Mesothelial cell of epicardium (in vitro differentiated cells): Measurements from ENCODE around the gene NOTCH1. TPM values are rescaled to one million over a fixed set of nuclear protein-coding genes. Genes with fewer than 3 reads are reported as not detected.

Experiments
- DNase-seq, 2 experiments: peaks; one replicate each; pipeline ENCODE4 v3.0.0; 2021; ENCODE audit warnings: low spot score in 2 of 2; ENCODE audit not compliant: unreplicated experiment in 2 of 2
- H3K27ac Mint-ChIP-seq: 2 replicates; pipeline ENCODE4 v1.8.0; 2021; ENCODE audit warnings: mixed read lengths
- H3K27me3 Mint-ChIP-seq: 2 replicates; pipeline ENCODE4 v1.8.0; 2021; ENCODE audit warnings: low read depth, mixed read lengths
- H3K36me3 Mint-ChIP-seq: 2 replicates; pipeline ENCODE4 v1.8.0; 2021; ENCODE audit warnings: mixed read lengths
- H3K4me1 Mint-ChIP-seq: 2 replicates; pipeline ENCODE4 v1.8.0; 2021; ENCODE audit warnings: mixed read lengths
- H3K4me3 Mint-ChIP-seq: 2 replicates; pipeline ENCODE4 v1.8.0; 2021; ENCODE audit warnings: mild to moderate bottlenecking, moderate library complexity, mixed read lengths
- H3K9me3 Mint-ChIP-seq: 2 replicates; pipeline ENCODE4 v1.8.0; 2021; ENCODE audit warnings: mixed read lengths
- CTCF ChIP-seq: fragments of 200-600 bp; sonication (generic); IDR thresholded peaks from one replicate; pipeline ENCODE4 v1.5.0; 2021; ENCODE audit warnings: antibody characterized with exemption; ENCODE audit not compliant: unreplicated experiment
- total RNA-seq: library from RNA; stranded (reverse); gene quantifications from 3 replicates; pipeline ENCODE4 v1.2.1, GENCODE V29; 2021

The NOTCH1 gene
- total RNA-seq, 1 donor from 2014 or later = 107 TPM

- no peak for TF ChIP-seq CTCF
- no peaks in the 10 kb centered on the region for H3K9me3 Mint-ChIP-seq
- peaks cover 53% of the 10 kb centered on the region for H3K4me1 Mint-ChIP-seq
- no peak for DNase-seq
- H3K27me3 Mint-ChIP-seq = no peaks in the 10 kb centered on the region
- H3K27ac Mint-ChIP-seq = peak overlapping the region; percentile 88
- H3K4me3 Mint-ChIP-seq = no peak overlapping the region
- no peaks in the 10 kb centered on the region for H3K36me3 Mint-ChIP-seq
Measured at GRCh38 chr9:136566553-136566895, 20.7 kb upstream of the NOTCH1 start.

- Mint-ChIP-seq H3K36me3 (no peaks in the 10 kb centered on the region), H3K27ac (peak overlapping the region; percentile 83), H3K4me1 (peaks cover 47% of the 10 kb centered on the region)
Measured at GRCh38 chr9:136565715-136566552, 20.1 kb upstream of the NOTCH1 start.

GRCh38 chr9:136565086-136565714 is 19.4 kb upstream of the NOTCH1 start:
- no peak for DNase-seq
- H3K4me1 Mint-ChIP-seq = peaks cover 45% of the 10 kb centered on the region
- no peak for TF ChIP-seq CTCF
- peaks cover 5% of the 10 kb centered on the region for H3K9me3 Mint-ChIP-seq
- H3K36me3 Mint-ChIP-seq = no peaks in the 10 kb centered on the region
- H3K4me3 Mint-ChIP-seq = no peak overlapping the region
- H3K27me3 Mint-ChIP-seq = no peaks in the 10 kb centered on the region
- peak overlapping the region; percentile 83 for H3K27ac Mint-ChIP-seq

More at GRCh38 chr9:136565715-136566552, 20.1 kb upstream of the NOTCH1 start:
- no peak for DNase-seq
- H3K4me3 Mint-ChIP-seq = no peak overlapping the region
- TF ChIP-seq CTCF = no peak
- no peaks in the 10 kb centered on the region for H3K9me3 Mint-ChIP-seq
- H3K27me3 Mint-ChIP-seq = no peaks in the 10 kb centered on the region

- Mint-ChIP-seq H3K9me3 (peaks cover 5% of the 10 kb centered on the region), H3K27ac (peak overlapping the region; percentile 83), H3K36me3 (no peaks in the 10 kb centered on the region), H3K27me3 (no peaks in the 10 kb centered on the region), H3K4me1 (peaks cover 41% of the 10 kb centered on the region), H3K4me3 (no peak overlapping the region)
- no peak for TF ChIP-seq CTCF
- no peak for DNase-seq
Measured at GRCh38 chr9:136564379-136564988, 18.6 kb upstream of the NOTCH1 start.

GRCh38 chr9:136563646-136564325 is 17.9 kb upstream of the NOTCH1 start:
- peaks cover 34% of the 10 kb centered on the region for H3K4me1 Mint-ChIP-seq
- H3K27ac Mint-ChIP-seq = no peak overlapping the region
- peaks cover 2% of the 10 kb centered on the region for H3K36me3 Mint-ChIP-seq
- H3K27me3 Mint-ChIP-seq = no peaks in the 10 kb centered on the region
- no peak for TF ChIP-seq CTCF
- H3K4me3 Mint-ChIP-seq = no peak overlapping the region
- DNase-seq = no peak
- H3K9me3 Mint-ChIP-seq = peaks cover 9% of the 10 kb centered on the region
